ENCODE results near the gene MBNL2. TPM values are rescaled to one million over a fixed set of nuclear protein-coding genes. Genes with fewer than 3 reads are reported as not detected.
"Not testable (repeated sequence)": the region's sequence is repeated elsewhere in the genome, so short reads cannot be mapped to it uniquely, and the experiment has no call there.

MBNL2 gene
- polyA plus RNA-seq, 4 donors, result 59.5 to 70.3 (median 67.7) TPM

GRCh38 chr13:97205982-97206381 lies 16.2 kb upstream of the MBNL2 start:
- no peak for DNase-seq (ENCODE audit: low read depth in 4 of 4, low spot score in 3 of 4)

- not testable (repeated sequence) for DNase-seq (ENCODE audit: low read depth in 4 of 4, low spot score in 3 of 4)
Measured at GRCh38 chr13:97207252-97207651, 14.9 kb upstream of the MBNL2 start.

- no peak for DNase-seq (ENCODE audit: low read depth in 4 of 4, low spot score in 3 of 4)
Measured at GRCh38 chr13:97211300-97211699, 10.8 kb upstream of the MBNL2 start.

- DNase-seq (ENCODE audit: low read depth in 4 of 4, low spot score in 3 of 4), result no peak
Measured at GRCh38 chr13:97212004-97212403, 10.1 kb upstream of the MBNL2 start.

- no peak for DNase-seq (ENCODE audit: low read depth in 4 of 4, low spot score in 3 of 4)
Measured at GRCh38 chr13:97212601-97213040, 9.5 kb upstream of the MBNL2 start.

- DNase-seq (ENCODE audit: low read depth in 4 of 4, low spot score in 3 of 4), result no peak
Measured at GRCh38 chr13:97214921-97215320, 7.2 kb upstream of the MBNL2 start.

- DNase-seq (ENCODE audit: low read depth in 4 of 4, low spot score in 3 of 4), result no peak
Measured at GRCh38 chr13:97215325-97215724, 6.8 kb upstream of the MBNL2 start.

GRCh38 chr13:97219226-97219625 lies 2.9 kb upstream of the MBNL2 start:
- DNase-seq (ENCODE audit: low read depth in 4 of 4, low spot score in 3 of 4), result no peak

- no peak for DNase-seq (ENCODE audit: low read depth in 4 of 4, low spot score in 3 of 4)
Measured at GRCh38 chr13:97220151-97220900, 1.8 kb upstream of the MBNL2 start.

GRCh38 chr13:97221046-97221445 lies 1.1 kb upstream of the MBNL2 start:
- no peak for DNase-seq (ENCODE audit: low read depth in 4 of 4, low spot score in 3 of 4)

- no peak for DNase-seq (ENCODE audit: low read depth in 4 of 4, low spot score in 3 of 4)
Measured at GRCh38 chr13:97221466-97221865, 667 bp upstream of the MBNL2 start.

GRCh38 chr13:97223037-97223710 lies 1.0 kb downstream of the MBNL2 start:
- DNase-seq (ENCODE audit: low read depth in 4 of 4, low spot score in 3 of 4), result no peak

GRCh38 chr13:97223711-97224541 lies 1.8 kb downstream of the MBNL2 start:
- DNase-seq (ENCODE audit: low read depth in 4 of 4, low spot score in 3 of 4), result peak in 2 of 4 donors; percentile 75 to 83

- DNase-seq (ENCODE audit: low read depth in 4 of 4, low spot score in 3 of 4), result no peak
Measured at GRCh38 chr13:97224544-97225300, 2.6 kb downstream of the MBNL2 start.

GRCh38 chr13:97225533-97225932 lies 3.4 kb downstream of the MBNL2 start:
- DNase-seq (ENCODE audit: low read depth in 4 of 4, low spot score in 3 of 4), result no peak

GRCh38 chr13:97226013-97226412 lies 3.9 kb downstream of the MBNL2 start:
- DNase-seq (ENCODE audit: low read depth in 4 of 4, low spot score in 3 of 4), result no peak

- no peak for DNase-seq (ENCODE audit: low read depth in 4 of 4, low spot score in 3 of 4)
Measured at GRCh38 chr13:97226788-97227627, 4.9 kb downstream of the MBNL2 start.

GRCh38 chr13:97228850-97229521 lies 6.9 kb downstream of the MBNL2 start:
- no peak for DNase-seq (ENCODE audit: low read depth in 4 of 4, low spot score in 3 of 4)

- no peak for DNase-seq (ENCODE audit: low read depth in 4 of 4, low spot score in 3 of 4)
Measured at GRCh38 chr13:97229699-97230098, 7.6 kb downstream of the MBNL2 start.

Measured in right renal pelvis (tissue), 4 donors.